ENCODE measurements around the gene WNT2.
"Not testable (repeated sequence)": the region's sequence is repeated elsewhere in the genome, so short reads cannot be mapped to it uniquely, and the experiment has no call there.

The WNT2 gene

GRCh38 chr7:117259615-117260014 is 63.2 kb downstream of the WNT2 start:
- no peak for DNase-seq

DNA sequence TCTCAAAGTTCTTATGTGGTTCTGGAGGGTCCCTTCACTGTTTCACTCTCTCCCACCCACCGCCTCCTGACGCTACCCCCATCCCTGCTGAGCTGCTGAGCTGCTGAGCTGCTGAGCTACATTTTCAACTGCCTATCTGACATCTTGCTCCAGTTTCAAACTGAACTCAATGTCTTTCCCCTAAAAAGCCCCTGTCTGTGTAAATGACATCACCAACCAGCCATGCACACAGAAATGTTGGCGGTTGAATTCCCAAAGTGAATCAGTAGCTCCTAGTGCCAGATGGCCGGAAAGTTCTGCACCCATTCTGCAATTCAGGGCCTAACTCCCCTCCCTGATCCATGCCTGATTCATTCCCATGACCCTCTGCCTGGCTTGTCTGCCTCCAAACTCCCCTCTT is 71.2 kb downstream of the WNT2 start:
- DNase-seq = no peak

GRCh38 chr7:117250801-117251200 is 72.1 kb downstream of the WNT2 start:
- DNase-seq = no peak

DNA sequence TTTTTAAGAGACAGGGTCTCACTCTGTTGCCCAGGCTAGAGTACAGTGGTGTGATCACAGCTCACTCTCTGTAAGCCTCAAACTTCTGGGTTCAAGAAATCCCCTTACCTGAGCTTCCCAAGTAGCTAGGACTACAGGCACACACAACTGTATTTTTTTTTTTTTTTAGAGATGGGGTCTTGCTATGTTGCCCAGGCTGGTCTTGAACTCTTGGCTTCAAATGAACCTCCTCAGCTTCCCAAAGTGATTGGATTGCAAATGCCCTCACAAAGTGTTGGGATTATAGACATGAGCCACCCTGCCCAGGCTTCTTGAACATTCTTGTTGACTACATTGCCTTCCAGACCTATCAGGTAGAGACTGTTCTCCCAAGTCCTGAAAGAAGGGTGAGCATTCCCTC is 72.6 kb downstream of the WNT2 start:
- no peak for DNase-seq

DNA sequence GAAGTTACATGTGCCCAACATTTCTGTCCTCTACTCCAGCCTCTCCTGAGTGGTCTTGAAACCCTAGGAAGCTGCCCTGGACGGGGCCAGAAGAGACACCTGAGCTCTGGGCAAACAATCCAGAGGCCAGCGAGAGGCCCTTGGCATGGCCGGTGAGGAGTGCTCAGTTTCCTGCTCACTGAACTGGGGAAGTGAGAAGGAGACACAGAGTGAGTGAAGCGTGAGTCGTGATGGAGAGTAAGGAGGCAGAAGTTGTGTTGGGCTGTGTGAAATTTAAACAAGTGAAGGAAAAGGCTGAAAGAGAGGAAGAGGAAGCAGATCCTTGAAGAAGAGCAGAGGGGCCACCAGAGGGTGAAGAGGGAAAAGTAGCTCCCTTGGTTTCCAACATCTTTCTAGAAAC is 73.2 kb downstream of the WNT2 start:
- DNase-seq = no peak

DNA sequence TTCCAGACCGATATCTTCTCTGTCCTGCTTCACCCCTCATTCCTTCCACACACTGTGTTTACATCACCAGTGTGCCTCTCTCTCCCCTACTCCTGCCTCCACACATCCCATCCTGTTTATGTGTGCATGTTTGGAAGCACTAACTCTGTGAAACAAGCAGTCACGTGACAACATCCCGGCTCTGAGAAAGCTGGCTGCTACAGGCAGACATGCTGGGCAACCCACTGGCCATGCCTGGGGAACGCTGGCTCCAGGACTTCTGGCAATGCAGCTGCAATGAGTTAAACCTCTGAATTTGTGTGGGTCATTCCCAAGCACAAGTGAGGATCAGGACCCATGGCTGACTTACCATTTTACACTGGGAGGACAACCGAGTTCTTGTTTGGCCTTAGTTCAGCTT is 74.0 kb downstream of the WNT2 start:
- no peak for DNase-seq

DNA sequence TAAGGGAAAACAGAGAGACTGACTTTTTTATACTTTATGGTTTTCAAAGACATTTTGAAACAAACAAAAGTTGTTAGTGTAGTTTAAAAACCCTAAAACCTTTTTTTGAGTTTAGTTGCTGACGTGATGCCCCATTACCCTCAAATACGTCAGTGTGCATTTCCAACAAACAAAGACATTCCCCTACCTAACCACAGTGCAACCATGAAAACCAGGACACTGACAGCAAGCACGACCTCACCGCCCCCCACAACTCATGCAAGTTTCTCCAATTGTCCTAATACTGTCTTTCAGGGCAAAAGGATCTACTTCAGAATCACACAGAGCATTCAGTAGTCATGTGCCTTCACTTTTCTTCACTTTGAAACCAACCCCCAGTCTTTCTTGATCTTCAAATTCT is 75.0 kb downstream of the WNT2 start:
- no peak for DNase-seq

- not testable (repeated sequence) for DNase-seq
Observed at GRCh38 chr7:117245703-117246102, 77.2 kb downstream of the WNT2 start.

GRCh38 chr7:117243390-117243789 is 79.5 kb downstream of the WNT2 start:
- no peak for DNase-seq

- no peak for DNase-seq
Observed at GRCh38 chr7:117241088-117241487, 81.8 kb downstream of the WNT2 start.

DNA sequence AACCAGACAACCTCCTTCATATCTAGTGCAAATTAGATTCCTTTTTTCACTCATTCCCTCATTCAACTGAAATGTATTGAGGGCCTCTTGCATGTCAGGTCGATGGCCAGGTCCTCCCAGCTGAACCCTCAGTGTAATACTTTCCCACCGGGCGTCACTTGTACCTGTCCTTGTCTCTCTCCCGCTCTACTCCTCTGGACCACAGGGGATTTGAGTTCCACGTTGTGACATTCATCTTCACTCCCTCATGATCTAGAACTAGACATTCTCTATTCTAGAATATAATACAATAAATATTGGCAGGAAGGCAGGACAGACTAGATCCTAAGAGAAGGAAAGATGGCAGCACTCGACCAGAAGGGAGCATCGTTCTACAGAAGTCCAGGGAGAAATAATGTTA is 83.9 kb downstream of the WNT2 start:
- DNase-seq = no peak

DNA sequence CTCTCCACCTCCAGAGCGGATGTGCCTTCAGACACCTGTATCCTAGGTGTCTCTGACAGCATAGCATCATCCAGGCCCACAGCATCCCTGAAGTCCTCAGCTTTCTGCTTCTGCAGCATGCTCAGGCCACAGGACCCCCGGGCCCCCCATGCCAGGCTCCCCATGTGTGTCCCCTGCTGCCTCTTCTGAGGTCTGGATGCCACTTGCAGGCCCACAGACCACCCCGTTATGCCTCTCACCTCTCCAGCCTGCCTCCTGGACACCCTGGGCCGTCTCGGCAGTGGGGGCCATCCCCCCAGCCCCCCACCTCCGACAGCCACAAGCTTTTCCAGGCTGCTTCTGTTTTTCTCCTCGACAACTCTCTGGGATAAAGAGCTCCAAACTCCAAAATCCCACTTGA is 84.4 kb downstream of the WNT2 start:
- DNase-seq = no peak

DNA sequence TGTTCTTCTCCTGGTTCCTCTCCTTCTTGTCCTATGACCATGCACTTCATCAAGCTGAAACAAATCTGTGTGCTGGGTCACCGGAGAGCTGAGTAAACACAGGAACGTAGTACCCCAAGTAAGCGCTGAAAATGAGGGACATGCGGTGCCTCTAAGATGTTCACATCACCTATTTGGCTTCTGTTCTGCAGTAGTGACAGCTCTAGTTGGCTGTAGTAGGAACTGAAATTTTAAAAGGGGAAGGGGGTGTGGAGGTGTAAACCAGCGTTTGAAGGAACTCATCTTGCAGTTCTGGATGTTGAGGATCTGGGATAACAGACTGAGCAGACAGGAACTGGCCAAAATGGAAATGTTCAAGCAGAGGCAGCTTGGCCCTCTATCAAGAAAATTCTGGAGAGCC is 85.2 kb downstream of the WNT2 start:
- DNase-seq = no peak

- no peak for DNase-seq
Observed at GRCh38 chr7:117231047-117231359, 91.9 kb downstream of the WNT2 start.

DNA sequence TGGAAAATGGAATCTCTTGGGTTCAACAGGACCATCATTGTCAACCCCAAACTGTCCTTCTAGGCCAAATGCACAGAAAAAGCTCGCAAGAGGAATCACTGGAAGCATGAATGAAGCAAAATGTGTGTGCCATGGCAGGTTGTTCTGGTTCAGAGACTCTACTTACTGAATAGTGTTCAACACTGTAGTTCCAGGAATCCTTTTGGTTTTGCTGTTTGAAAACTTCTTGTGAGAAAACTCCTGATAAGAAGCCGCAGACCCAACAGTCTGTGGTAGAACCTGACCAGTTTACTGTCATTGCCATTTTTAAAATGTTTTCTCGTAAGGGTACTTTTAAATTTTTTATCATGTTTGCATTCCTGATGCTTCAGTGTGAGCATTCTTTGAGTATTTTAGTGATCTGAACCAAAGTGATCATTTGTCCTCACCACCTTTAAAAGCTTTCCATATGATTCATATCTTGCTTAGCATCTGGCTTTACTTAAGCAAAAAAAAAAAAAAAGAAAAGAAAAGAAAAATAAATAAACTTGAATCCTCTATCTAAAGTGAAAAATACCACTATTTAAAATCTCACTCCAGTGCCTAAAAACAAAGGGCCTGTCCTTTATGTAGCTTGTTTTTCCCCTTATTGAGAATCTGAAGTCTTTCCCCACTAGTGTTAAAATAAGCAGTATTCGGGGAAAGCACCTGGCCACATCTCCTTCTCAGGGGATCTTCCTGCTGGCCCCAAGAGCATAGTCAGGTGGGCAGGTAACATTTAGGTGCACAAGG is 92.4 kb downstream of the WNT2 start:
- no peak for DNase-seq

GRCh38 chr7:117229350-117229749 is 93.5 kb downstream of the WNT2 start:
- no peak for DNase-seq

DNA sequence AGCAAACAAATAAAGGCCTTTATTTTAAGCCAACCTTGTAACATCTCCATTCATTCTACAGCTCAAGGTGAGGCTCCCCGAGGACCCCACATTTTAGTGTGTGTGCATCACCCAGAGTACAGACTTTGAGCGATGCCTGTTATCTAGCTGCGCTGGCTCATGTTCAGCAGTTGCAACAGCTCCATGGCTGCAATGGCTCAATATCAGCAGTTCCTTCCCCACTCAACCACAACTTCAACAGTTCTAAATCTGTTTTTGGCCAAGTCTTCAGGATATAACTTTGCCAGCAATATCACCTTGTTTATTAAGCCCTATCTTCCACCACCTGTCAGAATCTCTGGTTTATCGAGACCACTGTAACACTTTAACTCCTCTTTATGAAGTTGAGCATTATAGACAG is 95.8 kb downstream of the WNT2 start:
- DNase-seq = no peak

GRCh38 chr7:117225536-117225935 is 97.3 kb downstream of the WNT2 start:
- DNase-seq = no peak

Measured in CD4-positive, alpha-beta T cell treated with Interleukin-15 for 1 hour (primary cell).